Neuronal stem cell (in vitro differentiated cells): ENCODE data around the gene OR2L13. TPM values are rescaled to one million over a fixed set of nuclear protein-coding genes. Genes with fewer than 3 reads are reported as not detected.

Experiments used
- DNase-seq: peaks from one replicate; pipeline ENCODE4 v3.0.0-alpha.2; 2013; ENCODE audit warnings: low spot score
- H2AFZ ChIP-seq: one replicate; pipeline ENCODE4 v1.6.1; 2013; ENCODE audit warnings: mild to moderate bottlenecking, low read length, inconsistent platforms
- H2AK5ac ChIP-seq: 2 replicates; pipeline ENCODE4 v1.6.1; 2013; ENCODE audit warnings: low read depth, mild to moderate bottlenecking, inconsistent platforms, low read length, moderate library complexity, mixed read lengths
- H2BK120ac ChIP-seq: 2 replicates; pipeline ENCODE4 v1.6.1; 2013; ENCODE audit warnings: low read depth, mild to moderate bottlenecking, inconsistent platforms, low read length, moderate library complexity, mixed read lengths
- H2BK12ac ChIP-seq: one replicate; pipeline ENCODE4 v1.6.1; 2013; ENCODE audit warnings: low read length, inconsistent platforms
- H2BK15ac ChIP-seq: 2 replicates; pipeline ENCODE4 v1.6.1; 2013; ENCODE audit warnings: mild to moderate bottlenecking, low read length, inconsistent platforms, mixed read lengths
- H2BK5ac ChIP-seq: one replicate; pipeline ENCODE4 v1.6.1; 2013; ENCODE audit warnings: inconsistent platforms, mild to moderate bottlenecking, low read length, moderate library complexity
- H3K14ac ChIP-seq: one replicate; pipeline ENCODE4 v1.6.1; 2013; ENCODE audit warnings: low read length, inconsistent platforms
- H3K18ac ChIP-seq: 2 replicates; pipeline ENCODE4 v1.6.1; 2013; ENCODE audit warnings: low read length, inconsistent platforms
- H3K23ac ChIP-seq: 2 replicates; pipeline ENCODE4 v1.6.1; 2013; ENCODE audit warnings: low read depth, mild to moderate bottlenecking, mixed read lengths, low read length, inconsistent platforms; ENCODE audit not compliant: poor library complexity
- H3K27ac ChIP-seq: replicated peaks from 3 replicates; pipeline ENCODE4 v1.5.1; 2013; ENCODE audit warnings: low read length, inconsistent platforms
- H3K27me3 ChIP-seq, 3 experiments: 2 replicates each; pipeline ENCODE4 v1.6.1; 2013; ENCODE audit warnings: low read length in 3 of 3, mild to moderate bottlenecking in 2 of 3, inconsistent platforms in 1 of 3, low read depth in 1 of 3, mixed read lengths in 1 of 3, moderate library complexity in 1 of 3; ENCODE audit not compliant: control insufficient read depth in 3 of 3, insufficient read depth in 3 of 3
- H3K36me3 ChIP-seq, 2 donors: replicated peaks in 1 of 2; 2 replicates each; pipeline ENCODE4 v1.6.1; 2013; ENCODE audit warnings: low read length in 2 of 2; ENCODE audit not compliant: control insufficient read depth in 2 of 2, insufficient read depth in 2 of 2
- H3K4ac ChIP-seq: 2 replicates; pipeline ENCODE4 v1.6.1; 2013; ENCODE audit warnings: inconsistent platforms, mild to moderate bottlenecking, low read length, moderate library complexity
- H3K4me1 ChIP-seq, 2 donors: 1 replicate in 1 of 2; 2 replicates in 1 of 2; pipeline ENCODE4 v1.6.1; 2013; ENCODE audit warnings: low read length in 2 of 2, low read depth in 1 of 2; ENCODE audit not compliant: control insufficient read depth in 2 of 2, insufficient read depth in 1 of 2
- H3K4me2 ChIP-seq: one replicate; pipeline ENCODE4 v1.6.1; 2013; ENCODE audit warnings: mild to moderate bottlenecking, low read length, inconsistent platforms; ENCODE audit not compliant: insufficient read depth, poor library complexity, severe bottlenecking
- H3K4me3 ChIP-seq, 2 donors: 2 replicates each; pipeline ENCODE4 v1.5.1; 2013; ENCODE audit warnings: low read length in 2 of 2, mild to moderate bottlenecking in 2 of 2, inconsistent platforms in 1 of 2, moderate library complexity in 1 of 2
- H3K79me1 ChIP-seq: one replicate; pipeline ENCODE4 v1.6.1; 2013; ENCODE audit warnings: low read depth, mild to moderate bottlenecking, inconsistent platforms, low read length, moderate library complexity
- H3K9ac ChIP-seq: one replicate; pipeline ENCODE4 v1.6.1; 2013; ENCODE audit warnings: mild to moderate bottlenecking, low read depth, low read length, inconsistent platforms; ENCODE audit not compliant: poor library complexity
- H3K9me3 ChIP-seq, 2 donors: replicated peaks in 1 of 2; 2 replicates each; pipeline versions ENCODE3 to v1.6.1; 2013; ENCODE audit warnings: low read length in 2 of 2, mild to moderate bottlenecking in 2 of 2, inconsistent platforms in 1 of 2, low read depth in 1 of 2, mixed read lengths in 1 of 2, moderate library complexity in 1 of 2; ENCODE audit not compliant: control insufficient read depth in 2 of 2, insufficient read depth in 1 of 2
- H4K8ac ChIP-seq: one replicate; pipeline ENCODE4 v1.6.1; 2013; ENCODE audit warnings: low read depth, mild to moderate bottlenecking, inconsistent platforms, low read length, moderate library complexity
- H4K91ac ChIP-seq: one replicate; pipeline ENCODE4 v1.6.1; 2013; ENCODE audit warnings: low read length, low read depth, mild to moderate bottlenecking, inconsistent platforms; ENCODE audit not compliant: poor library complexity
- WGBS, 2 donors: extraction: QIAGEN DNeasy Blood & Tissue Kit; methylation state at CpG; one replicate each; pipeline ENCODE4 v1.1.7; 2013; ENCODE audit warnings: missing lambda C conversion rate in 2 of 2, mixed read lengths in 1 of 2; ENCODE audit not compliant: insufficient read length in 2 of 2, insufficient replicate concordance in 1 of 2; ENCODE audit errors: extremely low coverage in 2 of 2; 5-methylcytosine and 5-hydroxymethylcytosine counted together
- polyA plus RNA-seq, 2 experiments: library from polyadenylated mRNA; stranded (reverse); fragments of 200-250 nt; gene quantifications; one replicate each; pipeline ENCODE4 v1.2.3, GENCODE V29; 2013

OR2L13 gene, protein sequence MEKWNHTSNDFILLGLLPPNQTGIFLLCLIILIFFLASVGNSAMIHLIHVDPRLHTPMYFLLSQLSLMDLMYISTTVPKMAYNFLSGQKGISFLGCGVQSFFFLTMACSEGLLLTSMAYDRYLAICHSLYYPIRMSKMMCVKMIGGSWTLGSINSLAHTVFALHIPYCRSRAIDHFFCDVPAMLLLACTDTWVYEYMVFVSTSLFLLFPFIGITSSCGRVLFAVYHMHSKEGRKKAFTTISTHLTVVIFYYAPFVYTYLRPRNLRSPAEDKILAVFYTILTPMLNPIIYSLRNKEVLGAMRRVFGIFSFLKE
- polyA plus RNA-seq (2013, experiment 1 of 2), result 0.07 TPM
- polyA plus RNA-seq (2013, experiment 2 of 2), result 0.04 TPM

DNA sequence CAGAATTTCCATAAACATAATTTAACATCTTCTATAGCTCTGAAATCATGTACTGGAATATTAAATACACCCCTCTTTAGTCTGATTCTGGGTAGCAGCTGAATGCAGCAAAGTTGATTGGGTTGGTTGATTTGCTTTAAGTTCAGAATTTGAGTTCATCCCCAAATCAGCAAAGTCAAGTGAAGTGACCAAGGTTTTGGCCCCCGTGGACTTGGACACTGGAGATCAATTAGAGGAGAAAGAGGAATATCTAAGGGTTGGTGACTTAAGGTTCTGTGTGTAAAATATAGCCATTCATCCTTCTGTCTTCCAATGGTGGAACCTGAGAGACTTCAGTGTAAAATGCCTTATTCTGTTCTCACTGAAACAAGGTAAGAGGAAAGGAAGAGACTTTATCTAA, at the start of gene OR2L13:
OR2L13 (plus strand) TSS at position 301 of the 400 bp plus-strand sequence. CDS start 4,192 bp downstream, outside the sequence.
- Histone ChIP-seq H3K4me1 (no peaks in the 10 kb centered on the region), H2BK15ac (no peak within 1 kb of the TSS), H3K4me2 (no peak within 1 kb of the TSS), H2AFZ (no peak within 1 kb of the TSS), H3K23ac (no peak within 1 kb of the TSS), H2BK120ac (no peak within 1 kb of the TSS), H3K27me3 (no peaks in the 10 kb centered on the region), H3K9ac (no peak within 1 kb of the TSS), H3K4me3 (no peak within 1 kb of the TSS), H2AK5ac (no peak within 1 kb of the TSS), H3K79me1 (no peaks in the 10 kb centered on the region), H2BK5ac (no peak within 1 kb of the TSS), H4K91ac (no peak within 1 kb of the TSS), H3K9me3 (peaks cover 0 to 11% of the 10 kb centered on the region in 2 donors), H3K36me3 (no peaks in the 10 kb centered on the region), H3K27ac (no peak within 1 kb of the TSS), H4K8ac (no peak within 1 kb of the TSS), H2BK12ac (no peak within 1 kb of the TSS), H3K4ac (no peak within 1 kb of the TSS), H3K14ac (no peak within 1 kb of the TSS), H3K18ac (no peak within 1 kb of the TSS)
- DNase-seq, result no peak
- no CpG with 5 or more reads among the region's 1 CpG for WGBS, 2 donors

DNA sequence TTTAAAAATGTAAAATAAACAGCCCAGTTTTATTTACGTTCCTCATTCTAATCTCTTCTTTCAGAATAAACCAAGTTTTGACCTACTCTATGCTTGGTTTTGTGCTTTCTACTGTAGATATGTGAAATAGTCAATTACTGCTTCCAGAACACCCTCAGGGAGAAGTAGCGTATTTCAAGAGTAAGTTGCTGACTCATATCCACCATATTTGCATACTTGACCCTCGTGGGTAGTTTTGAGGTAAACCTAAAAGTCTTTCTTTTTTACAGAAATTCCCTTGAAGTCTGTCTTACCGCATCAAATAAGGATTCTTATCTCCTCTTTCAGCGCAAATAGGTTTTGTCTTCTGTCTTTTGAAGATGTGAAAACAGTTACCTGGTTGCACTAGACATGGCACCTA, 49.8 kb upstream of the OR2L13 start:
- no peaks in the 10 kb centered on the region for H3K27me3 ChIP-seq
- no peak for DNase-seq
- no peak overlapping the region for H2AK5ac ChIP-seq
- H4K8ac ChIP-seq, result no peak overlapping the region
- no peaks in the 10 kb centered on the region for H3K4me1 ChIP-seq
- no peaks in the 10 kb centered on the region for H3K36me3 ChIP-seq
- no peak overlapping the region for H2BK12ac ChIP-seq
- WGBS, 2 donors, result no CpG with 5 or more reads among the region's 5 CpGs
- H3K9me3 ChIP-seq, result peaks cover 0 to 5% of the 10 kb centered on the region in 2 donors
- no peak overlapping the region for H3K14ac ChIP-seq
- H2BK15ac ChIP-seq, result no peak overlapping the region
- no peak overlapping the region for H3K18ac ChIP-seq
- H3K4me2 ChIP-seq, result no peak overlapping the region
- H3K4ac ChIP-seq, result no peak overlapping the region
- no peaks in the 10 kb centered on the region for H3K79me1 ChIP-seq
- H2AFZ ChIP-seq, result no peak overlapping the region
- H3K23ac ChIP-seq, result no peak overlapping the region
- no peak overlapping the region for H3K4me3 ChIP-seq
- no peak overlapping the region for H2BK120ac ChIP-seq
- H4K91ac ChIP-seq, result no peak overlapping the region
- H2BK5ac ChIP-seq, result no peak overlapping the region
- no peak overlapping the region for H3K9ac ChIP-seq
- H3K27ac ChIP-seq, result no peak overlapping the region

DNA sequence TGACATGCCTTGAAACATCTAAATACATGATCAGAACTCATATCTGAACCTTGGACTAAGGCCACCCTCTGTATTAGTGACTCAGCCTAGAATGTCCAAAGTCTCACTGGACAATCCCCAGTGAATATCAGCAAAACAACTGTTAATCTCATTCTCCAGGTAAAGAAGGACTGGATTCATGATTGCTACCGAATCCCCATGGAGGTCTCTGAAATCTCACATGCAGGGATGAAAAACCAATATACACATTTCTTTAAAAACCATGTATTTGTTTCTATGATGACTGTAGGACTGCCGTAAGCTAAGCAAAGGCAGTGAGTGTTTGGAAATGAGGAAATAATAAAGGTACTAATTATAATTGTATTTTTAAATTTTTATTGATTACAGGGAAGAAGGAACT, 48.4 kb upstream of the OR2L13 start, which contains the start of gene OR2L3:
OR2L3 (plus strand) TSS at position 301 of the 400 bp plus-strand sequence. CDS start 13,846 bp downstream, outside the sequence.
- no peak for DNase-seq
- H3K4me1 ChIP-seq, result no peaks in the 10 kb centered on the region
- no peaks in the 10 kb centered on the region for H3K79me1 ChIP-seq
- H4K91ac ChIP-seq, result no peak within 1 kb of the TSS
- no peak within 1 kb of the TSS for H2BK15ac ChIP-seq
- no peak within 1 kb of the TSS for H3K4me2 ChIP-seq
- no peak within 1 kb of the TSS for H2BK120ac ChIP-seq
- no peak within 1 kb of the TSS for H3K4ac ChIP-seq
- H2AFZ ChIP-seq, result no peak within 1 kb of the TSS
- H3K9me3 ChIP-seq, result peaks cover 0 to 5% of the 10 kb centered on the region in 2 donors
- no peak within 1 kb of the TSS for H3K14ac ChIP-seq
- no peak within 1 kb of the TSS for H4K8ac ChIP-seq
- no peak within 1 kb of the TSS for H3K27ac ChIP-seq
- H3K18ac ChIP-seq, result no peak within 1 kb of the TSS
- no peak within 1 kb of the TSS for H3K4me3 ChIP-seq
- no CpG with 5 or more reads among the region's 2 CpGs for WGBS, 2 donors
- no peaks in the 10 kb centered on the region for H3K36me3 ChIP-seq
- no peak within 1 kb of the TSS for H3K23ac ChIP-seq
- H3K27me3 ChIP-seq, result no peaks in the 10 kb centered on the region
- no peak within 1 kb of the TSS for H3K9ac ChIP-seq
- no peak within 1 kb of the TSS for H2BK5ac ChIP-seq
- H2AK5ac ChIP-seq, result no peak within 1 kb of the TSS
- H2BK12ac ChIP-seq, result no peak within 1 kb of the TSS

DNA sequence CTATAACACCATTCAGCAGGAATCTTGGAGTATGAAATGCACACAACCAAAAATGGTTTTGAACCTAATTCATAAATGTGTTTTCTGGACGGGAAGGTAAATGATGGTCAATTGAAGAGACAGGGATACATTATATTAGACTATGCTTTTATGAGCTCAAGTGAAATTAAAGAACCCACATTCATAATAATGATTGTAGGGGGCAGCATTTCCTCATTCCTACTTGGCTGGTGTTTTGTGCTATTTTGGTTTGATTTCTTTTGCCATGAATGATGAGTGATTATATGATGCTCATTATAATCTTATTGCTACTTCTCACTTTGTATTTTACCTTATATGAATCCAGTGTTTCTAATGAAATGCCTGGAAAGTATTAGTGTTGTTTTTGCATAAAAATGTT, 48.0 kb upstream of the OR2L13 start:
- no peak overlapping the region for H3K4me3 ChIP-seq
- DNase-seq, result no peak
- H3K9ac ChIP-seq, result no peak overlapping the region
- no peak overlapping the region for H2BK120ac ChIP-seq
- no peak overlapping the region for H3K27ac ChIP-seq
- H3K4me2 ChIP-seq, result no peak overlapping the region
- H2BK15ac ChIP-seq, result no peak overlapping the region
- H2AFZ ChIP-seq, result no peak overlapping the region
- H3K9me3 ChIP-seq, result peaks cover 0 to 5% of the 10 kb centered on the region in 2 donors
- no peak overlapping the region for H3K23ac ChIP-seq
- no peak overlapping the region for H2BK5ac ChIP-seq
- H4K91ac ChIP-seq, result no peak overlapping the region
- H3K79me1 ChIP-seq, result no peaks in the 10 kb centered on the region
- H2BK12ac ChIP-seq, result no peak overlapping the region
- H3K14ac ChIP-seq, result no peak overlapping the region
- no peaks in the 10 kb centered on the region for H3K4me1 ChIP-seq
- no peak overlapping the region for H3K4ac ChIP-seq
- no peaks in the 10 kb centered on the region for H3K36me3 ChIP-seq
- no CpG with 5 or more reads among the region's 1 CpG for WGBS, 2 donors
- H3K27me3 ChIP-seq, result no peaks in the 10 kb centered on the region
- H3K18ac ChIP-seq, result no peak overlapping the region
- H2AK5ac ChIP-seq, result no peak overlapping the region
- no peak overlapping the region for H4K8ac ChIP-seq
